NAMALWA (cell line): ENCODE data around the gene SDK1.

Experiments used
- DNase-seq: peaks from one replicate; pipeline ENCODE4 v3.0.0-alpha.2; 2015; ENCODE audit warnings: low spot score

Gene SDK1

GRCh38 chr7:3795781-3796180, 494.7 kb downstream of the SDK1 start:
- DNase-seq = no peak

- no peak for DNase-seq
These were observed 504.1 kb downstream of the SDK1 start for GRCh38 chr7:3805151-3805550.

GRCh38 chr7:3806516-3806915, 505.5 kb downstream of the SDK1 start:
- DNase-seq = no peak

GRCh38 chr7:3807824-3808223, 506.8 kb downstream of the SDK1 start:
- DNase-seq = no peak

- no peak for DNase-seq
These were observed 520.4 kb downstream of the SDK1 start for GRCh38 chr7:3821488-3821887.

- DNase-seq = no peak
These were observed 524.4 kb downstream of the SDK1 start for GRCh38 chr7:3825491-3825890.

GRCh38 chr7:3832199-3832598, 531.1 kb downstream of the SDK1 start:
- DNase-seq = no peak

- DNase-seq = no peak
These were observed 534.1 kb downstream of the SDK1 start for GRCh38 chr7:3835109-3835508.

GRCh38 chr7:3836855-3837254, 535.8 kb downstream of the SDK1 start:
- no peak for DNase-seq

- no peak for DNase-seq
These were observed 543.6 kb downstream of the SDK1 start for GRCh38 chr7:3844540-3845151.

- no peak for DNase-seq
These were observed 545.7 kb downstream of the SDK1 start for GRCh38 chr7:3846738-3847137.

- DNase-seq = no peak
These were observed 546.3 kb downstream of the SDK1 start for GRCh38 chr7:3847336-3847735.

- no peak for DNase-seq
These were observed 558.4 kb downstream of the SDK1 start for GRCh38 chr7:3859431-3859830.

GRCh38 chr7:3860932-3861331, 559.9 kb downstream of the SDK1 start:
- no peak for DNase-seq

GRCh38 chr7:3861386-3861785, 560.3 kb downstream of the SDK1 start:
- DNase-seq = no peak

GRCh38 chr7:3861941-3862340, 560.9 kb downstream of the SDK1 start:
- no peak for DNase-seq

- DNase-seq = no peak
These were observed 561.7 kb downstream of the SDK1 start for GRCh38 chr7:3862774-3863173.

GRCh38 chr7:3866277-3866676, 565.2 kb downstream of the SDK1 start:
- no peak for DNase-seq

- DNase-seq = no peak
These were observed 566.8 kb downstream of the SDK1 start for GRCh38 chr7:3867863-3868262.

- DNase-seq = no peak
These were observed 578.5 kb downstream of the SDK1 start for GRCh38 chr7:3879355-3880075.

- DNase-seq = no peak
These were observed 579.4 kb downstream of the SDK1 start for GRCh38 chr7:3880228-3880987.

- no peak for DNase-seq
These were observed 581.7 kb downstream of the SDK1 start for GRCh38 chr7:3882782-3883181.

GRCh38 chr7:3884543-3884942, 583.5 kb downstream of the SDK1 start:
- DNase-seq = no peak
